GM12878 (cell line): ENCODE results near the gene FAM118B. TPM values are rescaled to one million over a fixed set of nuclear protein-coding genes. Genes with fewer than 3 reads are reported as not detected.
A peak's percentile ranks its signal among the peaks of the same experiment; 100 is the strongest.

ENCODE experiments used
- ASH2L ChIP-seq: fragments of 300-600, 200-600 bp; sonication (generic); IDR thresholded peaks from 2 replicates; pipeline ENCODE4 v1.6.1; 2017; ENCODE audit warnings: low read depth, mild to moderate bottlenecking, borderline replicate concordance
- BHLHE40 ChIP-seq, 2 experiments: fragments of 450-650 bp in 1 of 2; IDR thresholded peaks; 2 replicates each; pipeline ENCODE4 v1.6.1; 2011 to 2017; ENCODE audit warnings: low read depth in 2 of 2, borderline replicate concordance in 1 of 2, improper control_type of control experiment in 1 of 2, low read length in 1 of 2, mild to moderate bottlenecking in 1 of 2
- CHD4 ChIP-seq: fragments of 200-600 bp; sonication (generic); IDR thresholded peaks from 2 replicates; pipeline ENCODE4 v1.6.1; 2016; ENCODE audit warnings: mild to moderate bottlenecking
- CREM ChIP-seq: IDR thresholded peaks from 2 replicates; pipeline ENCODE4 v1.6.1; 2014; ENCODE audit warnings: antibody characterized with exemption, low read depth
- CTCF ChIP-seq, 3 experiments: IDR thresholded peaks in 2 of 3; conservative IDR thresholded peaks in 1 of 3; 2 replicates each; pipeline ENCODE4 v1.5.1; 2011; ENCODE audit warnings: low read depth in 3 of 3, low read length in 3 of 3, mild to moderate bottlenecking in 3 of 3, control low read depth in 2 of 3, moderate library complexity in 2 of 3, inconsistent platforms in 1 of 3, mixed read lengths in 1 of 3; ENCODE audit not compliant: control insufficient read depth in 2 of 3, insufficient read depth in 1 of 3; ENCODE audit errors: extremely low read depth in 1 of 3
- FOS ChIP-seq: IDR thresholded peaks from 3 replicates; pipeline ENCODE4 v1.6.1; 2011; ENCODE audit warnings: borderline replicate concordance; ENCODE audit not compliant: insufficient read length; ENCODE audit errors: extremely low read depth
- HDGF ChIP-seq: fragments of 450-650 bp; IDR thresholded peaks from 2 replicates; pipeline ENCODE4 v1.6.1; 2016; ENCODE audit warnings: antibody characterized with exemption
- IRF4 ChIP-seq: IDR thresholded peaks from 2 replicates; pipeline ENCODE4 v1.6.1; 2011; ENCODE audit warnings: low read depth, low read length
- MTA3 ChIP-seq: IDR thresholded peaks from 2 replicates; pipeline ENCODE4 v1.6.1; 2012; ENCODE audit warnings: low read length, inconsistent platforms, borderline replicate concordance
- NBN ChIP-seq: fragments of 450-650 bp; IDR thresholded peaks from 2 replicates; pipeline ENCODE4 v1.6.1; 2016
- NFIC ChIP-seq: IDR thresholded peaks from 2 replicates; pipeline ENCODE4 v1.6.1; 2012; ENCODE audit warnings: low read depth, mild to moderate bottlenecking, inconsistent platforms, low read length, moderate library complexity
- POLR2AphosphoS2 ChIP-seq: IDR thresholded peaks from 2 replicates; pipeline ENCODE4 v1.6.1; 2011; ENCODE audit warnings: low read depth, mild to moderate bottlenecking, low read length, improper control_type of control experiment, moderate library complexity
- SP1 ChIP-seq: IDR thresholded peaks from one replicate; pipeline ENCODE4 v1.6.1; 2011; ENCODE audit warnings: low read depth, low read length
- TCF12 ChIP-seq: IDR thresholded peaks from 2 replicates; pipeline ENCODE4 v1.6.1; 2011; ENCODE audit warnings: low read depth, mild to moderate bottlenecking, low read length
- TCF7 ChIP-seq: IDR thresholded peaks from 2 replicates; pipeline ENCODE4 v1.6.1; 2014; ENCODE audit warnings: antibody characterized with exemption, borderline replicate concordance
- ZNF622 ChIP-seq: fragments of 450-650 bp; IDR thresholded peaks from 2 replicates; pipeline ENCODE4 v1.6.1; 2017; ENCODE audit warnings: mild to moderate bottlenecking, inconsistent platforms
- polyA plus RNA-seq, 11 experiments: library from polyadenylated mRNA; depleted of rRNA in 4 of 11; unstranded in 6 of 11; stranded (reverse) in 5 of 11; fragments of >200 nt; fragmentation: Nextera tagmentation in 4 of 11; fragmentation: Illumina TruSeq in 1 of 11; extraction: Ambion mirVana in 4 of 11; extraction: Trizol in 1 of 11; gene quantifications; 1 replicate in 1 of 11; 2 replicates in 10 of 11; pipeline versions ENCODE4 v1.2.1 to v1.2.3, GENCODE V29; 2011 to 2016; ENCODE audit warnings: inconsistent platforms in 2 of 11, missing spikeins in 2 of 11, low read depth in 1 of 11
- total RNA-seq, 4 experiments: library from RNA; depleted of rRNA in 3 of 4; stranded (reverse); fragments of >200 nt in 3 of 4; fragmentation: Illumina TruSeq in 1 of 4; extraction: Trizol in 1 of 4; gene quantifications; 2 replicates each; pipeline versions ENCODE4 v1.2.1 to v1.2.3, GENCODE V29; 2013 to 2021
- TF ChIP-seq, protein P1 (sequence below): fragments of 450-650 bp; IDR thresholded peaks from 2 replicates; pipeline ENCODE4 v1.6.1; 2017; ENCODE audit warnings: borderline replicate concordance
- TF ChIP-seq, protein P2 (sequence below): IDR thresholded peaks from 2 replicates; pipeline ENCODE4 v1.6.1; 2012; ENCODE audit warnings: improper control_type of control experiment, low read depth, low read length; ENCODE audit not compliant: insufficient replicate concordance

Gene FAM118B
- total and polyA plus RNA-seq, 10 of the 15 experiments (the other 5 are each of a cell fraction or from before 2014, with no cell fraction given) = 12.8 to 29.7 (median 16.5) TPM

DNA sequence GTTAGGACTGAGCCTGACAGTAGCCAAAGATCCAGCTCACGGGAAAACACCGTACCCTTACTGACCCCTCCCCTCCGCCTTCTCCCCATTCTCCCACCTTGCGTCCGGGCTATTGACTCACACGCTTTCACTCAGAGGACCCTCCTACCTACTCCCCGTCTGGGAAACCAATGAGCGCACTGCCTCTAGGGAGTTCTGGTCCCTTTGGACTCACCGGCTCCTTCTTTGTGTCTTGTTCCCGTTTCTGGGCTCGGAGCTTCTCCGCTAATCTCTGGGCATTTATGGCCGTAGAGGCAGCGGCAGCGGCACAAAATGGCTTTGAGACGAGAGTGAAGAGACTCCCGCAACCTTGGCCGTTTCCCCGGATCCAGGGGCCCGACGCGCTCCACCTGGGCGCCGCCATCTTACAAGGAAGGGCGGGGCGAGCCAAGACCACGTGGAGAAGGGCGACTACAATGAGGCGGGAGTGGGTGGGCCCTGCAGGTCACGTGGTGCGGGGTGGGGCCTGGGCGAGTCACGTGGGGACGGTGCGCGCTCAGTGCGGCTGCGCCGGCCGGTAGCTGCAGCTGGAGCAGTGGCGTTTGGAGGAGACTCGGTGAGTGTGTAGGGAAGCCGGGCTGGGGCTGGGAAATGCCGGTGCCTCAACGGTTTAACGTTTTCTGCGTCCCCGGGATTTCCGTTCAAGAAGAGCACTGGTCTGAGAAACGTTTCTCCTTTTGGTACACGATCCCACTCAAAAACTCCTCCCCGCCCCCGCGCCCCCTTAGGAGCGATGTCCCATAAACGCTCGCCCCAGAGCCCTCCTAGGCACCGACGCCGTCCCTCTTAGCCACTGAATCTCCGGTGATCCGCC is at the start of gene FAM118B, which contains the start of gene RPUSD4 (continued):
- TF ChIP-seq NFIC (peak; percentile 35; the same call in 1 of the 2 replicates), IRF4 (0 out of 2 replicates have a peak, but pooled peaks have one; percentile 8), TCF7 (no peak), MTA3 (no peak), TCF12 (0 out of 2 replicates have a peak, but pooled peaks have one; percentile 58), ASH2L (peak; percentile 67; the same call in 1 of the 2 replicates), CHD4 (no peak), CREM (peak; percentile 24), NBN (0 out of 2 replicates have a peak, but pooled peaks have one; percentile 55), CTCF (IDR thresholded peaks at IDR 0.05 in 2 of 3, conservative IDR thresholded peaks at IDR 0.05 in 1 of 3; ENCODE audit: control insufficient read depth in 2 of 3, extremely low read depth in 1 of 3, insufficient read depth in 1 of 3, low read depth in 3 of 3, low read length in 3 of 3) (no peak), POLR2AphosphoS2 (0 out of 2 replicates have a peak, but pooled peaks have one; percentile 72), ZNF622 (no peak), FOS (peak; percentile 88), HDGF (no peak), SP1 (peak; percentile 76), BHLHE40 (IDR thresholded peaks at IDR 0.05; ENCODE audit: borderline replicate concordance in 1 of 2, low read depth in 2 of 2, low read length in 1 of 2) (peak; percentile 54 to 88; a peak in 3 of 4 replicates)
- TF ChIP-seq, protein P1, sequence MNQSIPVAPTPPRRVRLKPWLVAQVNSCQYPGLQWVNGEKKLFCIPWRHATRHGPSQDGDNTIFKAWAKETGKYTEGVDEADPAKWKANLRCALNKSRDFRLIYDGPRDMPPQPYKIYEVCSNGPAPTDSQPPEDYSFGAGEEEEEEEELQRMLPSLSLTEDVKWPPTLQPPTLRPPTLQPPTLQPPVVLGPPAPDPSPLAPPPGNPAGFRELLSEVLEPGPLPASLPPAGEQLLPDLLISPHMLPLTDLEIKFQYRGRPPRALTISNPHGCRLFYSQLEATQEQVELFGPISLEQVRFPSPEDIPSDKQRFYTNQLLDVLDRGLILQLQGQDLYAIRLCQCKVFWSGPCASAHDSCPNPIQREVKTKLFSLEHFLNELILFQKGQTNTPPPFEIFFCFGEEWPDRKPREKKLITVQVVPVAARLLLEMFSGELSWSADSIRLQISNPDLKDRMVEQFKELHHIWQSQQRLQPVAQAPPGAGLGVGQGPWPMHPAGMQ = no peak
- TF ChIP-seq, protein P2, sequence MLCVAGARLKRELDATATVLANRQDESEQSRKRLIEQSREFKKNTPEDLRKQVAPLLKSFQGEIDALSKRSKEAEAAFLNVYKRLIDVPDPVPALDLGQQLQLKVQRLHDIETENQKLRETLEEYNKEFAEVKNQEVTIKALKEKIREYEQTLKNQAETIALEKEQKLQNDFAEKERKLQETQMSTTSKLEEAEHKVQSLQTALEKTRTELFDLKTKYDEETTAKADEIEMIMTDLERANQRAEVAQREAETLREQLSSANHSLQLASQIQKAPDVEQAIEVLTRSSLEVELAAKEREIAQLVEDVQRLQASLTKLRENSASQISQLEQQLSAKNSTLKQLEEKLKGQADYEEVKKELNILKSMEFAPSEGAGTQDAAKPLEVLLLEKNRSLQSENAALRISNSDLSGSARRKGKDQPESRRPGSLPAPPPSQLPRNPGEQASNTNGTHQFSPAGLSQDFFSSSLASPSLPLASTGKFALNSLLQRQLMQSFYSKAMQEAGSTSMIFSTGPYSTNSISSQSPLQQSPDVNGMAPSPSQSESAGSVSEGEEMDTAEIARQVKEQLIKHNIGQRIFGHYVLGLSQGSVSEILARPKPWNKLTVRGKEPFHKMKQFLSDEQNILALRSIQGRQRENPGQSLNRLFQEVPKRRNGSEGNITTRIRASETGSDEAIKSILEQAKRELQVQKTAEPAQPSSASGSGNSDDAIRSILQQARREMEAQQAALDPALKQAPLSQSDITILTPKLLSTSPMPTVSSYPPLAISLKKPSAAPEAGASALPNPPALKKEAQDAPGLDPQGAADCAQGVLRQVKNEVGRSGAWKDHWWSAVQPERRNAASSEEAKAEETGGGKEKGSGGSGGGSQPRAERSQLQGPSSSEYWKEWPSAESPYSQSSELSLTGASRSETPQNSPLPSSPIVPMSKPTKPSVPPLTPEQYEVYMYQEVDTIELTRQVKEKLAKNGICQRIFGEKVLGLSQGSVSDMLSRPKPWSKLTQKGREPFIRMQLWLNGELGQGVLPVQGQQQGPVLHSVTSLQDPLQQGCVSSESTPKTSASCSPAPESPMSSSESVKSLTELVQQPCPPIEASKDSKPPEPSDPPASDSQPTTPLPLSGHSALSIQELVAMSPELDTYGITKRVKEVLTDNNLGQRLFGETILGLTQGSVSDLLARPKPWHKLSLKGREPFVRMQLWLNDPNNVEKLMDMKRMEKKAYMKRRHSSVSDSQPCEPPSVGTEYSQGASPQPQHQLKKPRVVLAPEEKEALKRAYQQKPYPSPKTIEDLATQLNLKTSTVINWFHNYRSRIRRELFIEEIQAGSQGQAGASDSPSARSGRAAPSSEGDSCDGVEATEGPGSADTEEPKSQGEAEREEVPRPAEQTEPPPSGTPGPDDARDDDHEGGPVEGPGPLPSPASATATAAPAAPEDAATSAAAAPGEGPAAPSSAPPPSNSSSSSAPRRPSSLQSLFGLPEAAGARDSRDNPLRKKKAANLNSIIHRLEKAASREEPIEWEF = no peak
